Esophagus muscularis mucosa (tissue), 4 donors: ENCODE results near the gene SLC44A4. TPM values are rescaled to one million over a fixed set of nuclear protein-coding genes. Genes with fewer than 3 reads are reported as not detected.
"Not testable (repeated sequence)": the region's sequence is repeated elsewhere in the genome, so short reads cannot be mapped to it uniquely, and the experiment has no call there.

Source experiments
- DNase-seq: peaks from one replicate; pipeline ENCODE4 v3.0.0-alpha.2; 2017; ENCODE audit errors: extremely low spot score
- H3K27ac ChIP-seq, 4 donors: fragments of 200-600 bp; sonication (generic); replicated peaks in 1 of 4; 1 replicate in 3 of 4; 2 replicates in 1 of 4; pipeline ENCODE4 v1.5.1; 2016 to 2019; ENCODE audit warnings: mild to moderate bottlenecking in 1 of 4
- H3K27me3 ChIP-seq, 4 donors: fragments of 200-600 bp; sonication (generic); one replicate each; pipeline versions ENCODE4 v1.5.1 to v1.6.0; 2016 to 2019
- H3K36me3 ChIP-seq, 4 donors: fragments of 200-600 bp; sonication (generic); one replicate each; pipeline ENCODE4 v1.5.1; 2016 to 2019
- H3K4me1 ChIP-seq, 4 donors: fragments of 200-600 bp; sonication (generic); one replicate each; pipeline ENCODE4 v1.5.1; 2016 to 2019
- H3K4me3 ChIP-seq, 4 donors: fragments of 200-600 bp; sonication (generic); 1 replicate in 2 of 4; 2 replicates in 2 of 4; pipeline ENCODE4 v1.5.1; 2016 to 2019; ENCODE audit warnings: mild to moderate bottlenecking in 4 of 4, moderate library complexity in 1 of 4
- H3K9me3 ChIP-seq, 4 donors: fragments of 200-600 bp; sonication (generic); 1 replicate in 3 of 4; 2 replicates in 1 of 4; pipeline ENCODE4 v1.5.1; 2016 to 2019
- CTCF ChIP-seq, 3 experiments: fragments of 200-600 bp in 2 of 3; fragments of 450-650 bp in 1 of 3; sonication (generic) in 2 of 3; IDR thresholded peaks; one replicate each; pipeline ENCODE4 v1.5.1; 2017 to 2019; ENCODE audit warnings: antibody characterized with exemption in 3 of 3, mild to moderate bottlenecking in 2 of 3, moderate library complexity in 1 of 3
- EP300 ChIP-seq: sonication (generic); formaldehyde crosslinking; IDR thresholded peaks from one replicate; pipeline ENCODE4 v1.6.1; 2017; ENCODE audit warnings: antibody characterized with exemption
- POLR2A ChIP-seq: fragments of 450-650 bp; IDR thresholded peaks from one replicate; pipeline ENCODE4 v1.6.1; 2017; ENCODE audit warnings: antibody characterized with exemption, moderate library complexity, mild to moderate bottlenecking, low read depth
- POLR2AphosphoS5 ChIP-seq, 2 donors: sonication (generic); formaldehyde crosslinking; IDR thresholded peaks; one replicate each; pipeline ENCODE4 v1.6.1; 2017; ENCODE audit warnings: antibody characterized with exemption in 2 of 2
- WGBS: methylation state at CpG from one replicate; pipeline ENCODE4 v1.1.5; 2018; 5-methylcytosine and 5-hydroxymethylcytosine counted together
- intact Hi-C: fragments of 100-400 bp; cut with DNase I; formaldehyde crosslinking; loops from one replicate; pipeline ENCODE4 v1.15.1; 2023
- total RNA-seq, 4 donors: library from RNA; depleted of rRNA; stranded (reverse); fragments of >200 nt; gene quantifications; one replicate each; pipeline versions ENCODE4 v1.1.0 to v1.2.1, GENCODE V29; 2016

SLC44A4 gene
- total RNA-seq, 4 donors from 2014 or later = 0.19 to 0.80 TPM; not detected in 2

- DNase-seq = no peak
- H3K9me3 ChIP-seq = no peaks in the 10 kb centered on the region
- no peaks in the 10 kb centered on the region for H3K4me1 ChIP-seq
- 97% methylated on average over 2 of the region's 2 CpGs for WGBS
- H3K27me3 ChIP-seq = no peaks in the 10 kb centered on the region
- intact Hi-C loops = no loop called here
- no peak for TF ChIP-seq POLR2A
- TF ChIP-seq POLR2AphosphoS5 (IDR thresholded peaks at IDR 0.05) = no peak
- no peak for TF ChIP-seq EP300
- no peak for TF ChIP-seq CTCF (IDR thresholded peaks at IDR 0.05)
- H3K4me3 ChIP-seq = no peak overlapping the region
- H3K27ac ChIP-seq = no peak overlapping the region
- H3K36me3 ChIP-seq = no peaks in the 10 kb centered on the region
Observed at GRCh38 chr6:31850765-31851484, 27.9 kb downstream of the SLC44A4 start.

- Histone ChIP-seq H3K9me3 (no peaks in the 10 kb centered on the region), H3K36me3 (peaks cover 0 to 6% (median 0%) of the 10 kb centered on the region in 4 donors), H3K4me3 (no peak overlapping the region), H3K27me3 (no peaks in the 10 kb centered on the region), H3K4me1 (no peaks in the 10 kb centered on the region), H3K27ac (no peak overlapping the region)
- TF ChIP-seq EP300 (no peak), POLR2AphosphoS5 (IDR thresholded peaks at IDR 0.05) (no peak), CTCF (IDR thresholded peaks at IDR 0.05) (no peak), POLR2A (no peak)
- intact Hi-C loops = no loop called here
- no peak for DNase-seq
- 90% methylated on average over 2 of the region's 2 CpGs for WGBS
Observed at GRCh38 chr6:31847276-31847978, 31.4 kb downstream of the SLC44A4 start.

- 87% methylated on average over 3 of the region's 3 CpGs for WGBS
- peaks cover 12 to 34% (median 16%) of the 10 kb centered on the region in 4 donors for H3K36me3 ChIP-seq
- H3K9me3 ChIP-seq = no peaks in the 10 kb centered on the region
- H3K4me3 ChIP-seq = no peak overlapping the region
- H3K27ac ChIP-seq = no peak overlapping the region
- no peaks in the 10 kb centered on the region for H3K27me3 ChIP-seq
- DNase-seq = no peak
- H3K4me1 ChIP-seq = no peaks in the 10 kb centered on the region
- TF ChIP-seq POLR2AphosphoS5 (IDR thresholded peaks at IDR 0.05) (no peak), EP300 (no peak), POLR2A (no peak), CTCF (IDR thresholded peaks at IDR 0.05) (no peak)
- intact Hi-C loops = no loop called here
Observed at GRCh38 chr6:31844507-31844906, 34.3 kb downstream of the SLC44A4 start.

- intact Hi-C loops = no loop called here
- Histone ChIP-seq H3K36me3 (peaks cover 36 to 58% (median 40%) of the 10 kb centered on the region in 4 donors), H3K4me1 (peaks cover 17 to 21% (median 21%) of the 10 kb centered on the region in 4 donors), H3K4me3 (no peak overlapping the region), H3K27ac (no peak overlapping the region), H3K27me3 (no peaks in the 10 kb centered on the region), H3K9me3 (no peaks in the 10 kb centered on the region)
- no peak for TF ChIP-seq POLR2AphosphoS5 (IDR thresholded peaks at IDR 0.05)
- TF ChIP-seq POLR2A = no peak
- TF ChIP-seq CTCF (IDR thresholded peaks at IDR 0.05) = no peak
- TF ChIP-seq EP300 = no peak
- 93% methylated on average over 9 of the region's 9 CpGs for WGBS
- no peak for DNase-seq
Observed at GRCh38 chr6:31842053-31842452, 36.7 kb downstream of the SLC44A4 start.

- peaks cover 33 to 40% (median 39%) of the 10 kb centered on the region in 4 donors for H3K4me1 ChIP-seq
- intact Hi-C loops, H3K27ac ChIP-seq, H3K4me3 ChIP-seq, H3K9me3 ChIP-seq, DNase-seq, H3K27me3 ChIP-seq: not testable (repeated sequence)
- WGBS = 80% methylated on average over 8 of the region's 8 CpGs
- peaks cover 36 to 61% (median 45%) of the 10 kb centered on the region in 4 donors for H3K36me3 ChIP-seq
Observed at GRCh38 chr6:31839779-31840126, 39.0 kb downstream of the SLC44A4 start.
